Stimulated activated memory B cell treated with anti-CD40 and anti-IgM and Interleukin-4, amounts not matched to agents 10 μg/mL and 1 μg/mL and 100 μg/mL, for 72 hours (primary cell): ENCODE measurements around the gene ARHGAP26.

ENCODE experiments used
- ATAC-seq: fragments of 150-1000 bp; cut with Tn5 transposase; 2 replicates; pipeline ENCODE4 v1.10.0; 2021
- H3K27ac Mint-ChIP-seq: one replicate; pipeline ENCODE4 v1.8.0; 2022; ENCODE audit warnings: mild to moderate bottlenecking, mixed read lengths
- H3K27me3 Mint-ChIP-seq: one replicate; pipeline ENCODE4 v1.8.0; 2022; ENCODE audit warnings: mixed read lengths
- H3K36me3 Mint-ChIP-seq: one replicate; pipeline ENCODE4 v1.8.0; 2022; ENCODE audit warnings: mixed read lengths
- H3K4me1 Mint-ChIP-seq: one replicate; pipeline ENCODE4 v1.8.0; 2022; ENCODE audit warnings: mixed read lengths
- H3K4me3 Mint-ChIP-seq: one replicate; pipeline ENCODE4 v1.8.0; 2022; ENCODE audit warnings: mild to moderate bottlenecking, moderate library complexity, mixed read lengths
- H3K9me3 Mint-ChIP-seq: one replicate; pipeline ENCODE4 v1.8.0; 2022; ENCODE audit warnings: mixed read lengths

The ARHGAP26 gene

GRCh38 chr5:142769251-142769792 is 855 bp upstream of the ARHGAP26 start:
- Mint-ChIP-seq H3K36me3 (no peaks in the 10 kb centered on the region), H3K27me3 (no peaks in the 10 kb centered on the region), H3K9me3 (no peaks in the 10 kb centered on the region), H3K27ac (peak overlapping the region; percentile 26), H3K4me3 (peak overlapping the region; percentile 80), H3K4me1 (peaks cover 18% of the 10 kb centered on the region)
- ATAC-seq = no peak

DNA sequence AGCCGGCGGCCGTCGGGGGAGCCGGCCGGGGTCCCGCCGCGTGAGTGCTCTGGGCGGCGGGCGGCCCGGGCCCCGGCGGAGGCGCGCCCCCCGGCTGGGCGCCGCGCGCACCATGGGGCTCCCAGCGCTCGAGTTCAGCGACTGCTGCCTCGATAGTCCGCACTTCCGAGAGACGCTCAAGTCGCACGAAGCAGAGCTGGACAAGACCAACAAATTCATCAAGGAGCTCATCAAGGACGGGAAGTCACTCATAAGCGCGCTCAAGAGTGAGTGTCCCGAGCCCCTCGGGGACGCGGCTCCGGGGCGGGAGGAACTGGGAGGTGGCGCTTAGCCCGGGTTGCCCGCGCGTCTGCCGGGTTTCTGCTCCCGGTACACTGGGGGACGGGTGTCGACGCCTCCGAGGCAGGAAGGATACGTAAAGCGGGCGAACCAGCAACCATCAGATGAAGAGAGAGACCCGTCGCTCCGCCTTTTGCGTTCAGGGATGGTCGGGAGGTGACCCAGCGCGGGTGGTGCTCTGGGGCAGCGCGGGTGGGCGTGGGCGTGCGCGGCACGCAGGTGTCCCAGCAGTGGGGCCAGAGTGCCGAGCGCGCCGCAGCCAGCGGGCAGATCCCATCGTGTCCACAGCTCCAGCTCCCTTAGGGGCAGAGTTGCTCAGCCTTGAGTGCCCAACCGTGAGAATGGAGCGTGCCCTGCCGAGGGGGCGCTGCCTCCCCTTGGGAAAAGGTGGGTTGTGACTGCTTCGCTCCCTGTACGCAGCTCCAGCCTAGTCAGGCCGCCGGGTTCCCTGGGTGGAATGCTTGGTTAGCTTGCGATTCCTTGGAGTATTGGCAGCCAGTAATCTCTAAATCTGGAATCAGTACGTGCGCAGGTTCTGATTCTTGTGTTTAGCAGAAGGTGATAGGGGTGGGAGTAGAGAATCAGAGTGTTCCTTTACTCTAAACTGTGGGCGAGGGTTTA is 753 bp downstream of the ARHGAP26 start:
- ATAC-seq = peak; percentile 52
- peak overlapping the region; percentile 26 for H3K27ac Mint-ChIP-seq
- no peaks in the 10 kb centered on the region for H3K27me3 Mint-ChIP-seq
- no peaks in the 10 kb centered on the region for H3K36me3 Mint-ChIP-seq
- peaks cover 18% of the 10 kb centered on the region for H3K4me1 Mint-ChIP-seq
- no peaks in the 10 kb centered on the region for H3K9me3 Mint-ChIP-seq
- peak overlapping the region; percentile 80 for H3K4me3 Mint-ChIP-seq

- no peaks in the 10 kb centered on the region for H3K9me3 Mint-ChIP-seq
- H3K27me3 Mint-ChIP-seq = no peaks in the 10 kb centered on the region
- H3K36me3 Mint-ChIP-seq = no peaks in the 10 kb centered on the region
- peaks cover 18% of the 10 kb centered on the region for H3K4me1 Mint-ChIP-seq
- H3K27ac Mint-ChIP-seq = no peak overlapping the region
- peak overlapping the region; percentile 80 for H3K4me3 Mint-ChIP-seq
- ATAC-seq = no peak
Measured at GRCh38 chr5:142771666-142772065, 1.5 kb downstream of the ARHGAP26 start.

- Mint-ChIP-seq H3K4me1 (peaks cover 18% of the 10 kb centered on the region), H3K4me3 (no peak overlapping the region), H3K27ac (no peak overlapping the region), H3K36me3 (no peaks in the 10 kb centered on the region), H3K9me3 (no peaks in the 10 kb centered on the region), H3K27me3 (no peaks in the 10 kb centered on the region)
- no peak for ATAC-seq
Measured at GRCh38 chr5:142772446-142773293, 2.5 kb downstream of the ARHGAP26 start.

DNA sequence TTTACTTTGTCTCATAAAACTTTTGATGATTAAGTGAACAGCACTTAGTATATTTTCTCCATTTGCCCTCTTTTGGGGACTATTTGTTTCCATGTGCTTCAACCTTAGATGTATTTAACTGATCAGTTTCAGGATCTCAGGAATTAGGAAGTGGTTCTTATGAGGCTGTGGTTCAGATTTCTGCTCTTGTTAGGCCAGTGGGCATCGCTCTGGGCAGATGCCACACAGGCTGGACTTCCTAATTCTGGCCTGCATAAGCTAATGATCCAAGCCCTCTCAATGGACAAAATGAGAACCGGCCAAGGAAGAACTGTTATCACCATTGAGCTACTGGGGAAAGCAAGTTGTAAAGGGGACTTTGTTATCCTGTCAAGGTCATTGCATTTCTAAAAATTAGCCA is 6.9 kb downstream of the ARHGAP26 start:
- no peaks in the 10 kb centered on the region for H3K36me3 Mint-ChIP-seq
- H3K27me3 Mint-ChIP-seq = no peaks in the 10 kb centered on the region
- H3K9me3 Mint-ChIP-seq = no peaks in the 10 kb centered on the region
- no peak for ATAC-seq
- no peaks in the 10 kb centered on the region for H3K4me1 Mint-ChIP-seq
- no peak overlapping the region for H3K4me3 Mint-ChIP-seq
- H3K27ac Mint-ChIP-seq = no peak overlapping the region

GRCh38 chr5:142777850-142778249 is 7.7 kb downstream of the ARHGAP26 start:
- Mint-ChIP-seq H3K36me3 (no peaks in the 10 kb centered on the region), H3K27ac (no peak overlapping the region), H3K9me3 (no peaks in the 10 kb centered on the region), H3K27me3 (no peaks in the 10 kb centered on the region), H3K4me3 (no peak overlapping the region), H3K4me1 (no peaks in the 10 kb centered on the region)
- ATAC-seq = no peak

DNA sequence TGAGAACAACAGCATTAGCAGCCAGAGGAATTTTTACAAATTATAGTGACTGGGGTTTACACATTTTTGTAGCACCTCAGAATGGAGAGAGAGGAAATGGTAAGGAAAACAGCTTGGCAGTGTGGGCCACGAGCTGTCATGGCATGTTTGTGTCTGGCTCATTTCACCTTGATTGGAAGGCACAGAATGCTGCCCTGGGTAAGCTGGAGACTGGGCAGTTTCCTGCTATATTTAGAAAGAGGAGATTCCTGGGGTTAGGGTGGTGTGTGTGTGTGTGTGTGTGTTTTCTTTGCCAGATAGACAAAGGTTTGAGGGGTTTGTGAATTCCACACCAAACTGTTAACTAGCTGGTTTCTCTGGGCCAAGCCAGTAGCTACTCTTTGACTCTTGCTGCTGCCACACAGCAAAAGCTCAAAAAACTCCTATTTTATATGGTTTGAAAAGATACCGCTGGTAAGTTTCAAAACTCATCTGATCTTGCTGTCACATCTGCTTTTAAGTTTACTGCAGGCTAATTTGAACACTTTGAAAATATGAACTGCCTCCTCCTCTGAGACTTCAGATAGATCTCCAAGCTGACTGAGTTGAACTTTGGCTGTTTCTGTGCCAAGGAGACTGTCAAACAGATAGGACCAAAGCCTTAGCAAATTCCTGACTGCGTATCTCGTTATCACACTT is 9.1 kb downstream of the ARHGAP26 start:
- no peak overlapping the region for H3K27ac Mint-ChIP-seq
- no peak overlapping the region for H3K4me3 Mint-ChIP-seq
- no peaks in the 10 kb centered on the region for H3K27me3 Mint-ChIP-seq
- no peaks in the 10 kb centered on the region for H3K36me3 Mint-ChIP-seq
- peaks cover 14% of the 10 kb centered on the region for H3K4me1 Mint-ChIP-seq
- no peaks in the 10 kb centered on the region for H3K9me3 Mint-ChIP-seq
- no peak for ATAC-seq

GRCh38 chr5:142780871-142781270 is 10.7 kb downstream of the ARHGAP26 start:
- Mint-ChIP-seq H3K27me3 (no peaks in the 10 kb centered on the region), H3K27ac (no peak overlapping the region), H3K4me1 (peaks cover 16% of the 10 kb centered on the region), H3K36me3 (no peaks in the 10 kb centered on the region), H3K4me3 (no peak overlapping the region), H3K9me3 (no peaks in the 10 kb centered on the region)
- no peak for ATAC-seq

GRCh38 chr5:142782976-142783530 is 12.9 kb downstream of the ARHGAP26 start:
- H3K4me3 Mint-ChIP-seq = no peak overlapping the region

GRCh38 chr5:142783601-142784341 is 13.6 kb downstream of the ARHGAP26 start:
- Mint-ChIP-seq H3K36me3 (no peaks in the 10 kb centered on the region), H3K27ac (no peak overlapping the region), H3K4me1 (peaks cover 21% of the 10 kb centered on the region), H3K9me3 (no peaks in the 10 kb centered on the region), H3K4me3 (no peak overlapping the region), H3K27me3 (no peaks in the 10 kb centered on the region)
- ATAC-seq = peak; percentile 78

More at GRCh38 chr5:142782976-142783530, 12.9 kb downstream of the ARHGAP26 start:
- no peak overlapping the region for H3K27ac Mint-ChIP-seq
- no peaks in the 10 kb centered on the region for H3K27me3 Mint-ChIP-seq
- no peaks in the 10 kb centered on the region for H3K36me3 Mint-ChIP-seq
- ATAC-seq = no peak
- peaks cover 21% of the 10 kb centered on the region for H3K4me1 Mint-ChIP-seq
- H3K9me3 Mint-ChIP-seq = no peaks in the 10 kb centered on the region

- no peak for ATAC-seq
Measured at GRCh38 chr5:142784401-142784955, 14.3 kb downstream of the ARHGAP26 start.

DNA sequence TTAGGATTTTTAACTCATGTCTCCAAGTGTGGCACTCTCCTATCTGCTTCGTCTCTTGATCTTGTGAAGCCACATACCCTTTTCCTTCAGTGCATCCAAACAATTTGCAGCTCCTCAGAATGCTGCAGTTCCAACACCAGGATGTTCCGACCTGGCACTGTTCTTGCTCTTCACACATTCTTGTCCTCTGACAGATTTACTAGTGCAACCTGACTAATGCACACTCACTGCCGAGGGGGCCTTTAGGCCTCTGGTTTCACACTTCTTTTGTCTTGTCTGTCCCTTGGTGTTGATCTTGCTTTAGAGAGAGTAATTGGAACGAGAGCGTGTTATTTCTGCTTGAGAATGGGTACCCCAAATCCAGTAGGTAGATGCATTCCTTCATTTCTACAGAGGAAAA is 15.0 kb downstream of the ARHGAP26 start:
- Mint-ChIP-seq H3K9me3 (no peaks in the 10 kb centered on the region), H3K4me1 (peaks cover 21% of the 10 kb centered on the region), H3K36me3 (no peaks in the 10 kb centered on the region), H3K27me3 (no peaks in the 10 kb centered on the region), H3K4me3 (no peak overlapping the region), H3K27ac (no peak overlapping the region)
- ATAC-seq = no peak

More at GRCh38 chr5:142784401-142784955, 14.3 kb downstream of the ARHGAP26 start:
- Mint-ChIP-seq H3K4me1 (peaks cover 21% of the 10 kb centered on the region), H3K27ac (no peak overlapping the region), H3K36me3 (no peaks in the 10 kb centered on the region), H3K27me3 (no peaks in the 10 kb centered on the region), H3K9me3 (no peaks in the 10 kb centered on the region), H3K4me3 (no peak overlapping the region)

GRCh38 chr5:142789206-142789605 is 19.0 kb downstream of the ARHGAP26 start:
- Mint-ChIP-seq H3K36me3 (no peaks in the 10 kb centered on the region), H3K27me3 (no peaks in the 10 kb centered on the region), H3K4me1 (peaks cover 16% of the 10 kb centered on the region), H3K4me3 (no peak overlapping the region), H3K9me3 (no peaks in the 10 kb centered on the region), H3K27ac (no peak overlapping the region)
- ATAC-seq = no peak
